Measurements from ENCODE around the gene CLEC3A. TPM values are rescaled to one million over a fixed set of nuclear protein-coding genes. Genes with fewer than 3 reads are reported as not detected.

Gene CLEC3A
- not detected in 2 replicates for total RNA-seq

GRCh38 chr16:78022347-78023060 lies at the start of gene CLEC3A:
Gene CLEC3A, plus strand, starts transcription at chr16:78022548. Its CDS starts 79 bp downstream, at chr16:78022627.

Other genes with a start within 250 kb of the CLEC3A start
- not detected in 2 replicates for gene VAT1L, start 234.0 kb upstream of the CLEC3A start, total RNA-seq
- gene WWOX, start 77.1 kb downstream of the CLEC3A start, total RNA-seq, result 14.7 and 21.7 TPM in 2 replicates

All from nasal cavity respiratory epithelium epithelial cell of viscerocranial mucosa (primary cell).